AG09309 (cell line): ENCODE data around the gene MANSC1.
A peak's percentile ranks its signal among the peaks of the same experiment; 100 is the strongest.

Source experiments
- DNase-seq: peaks from one replicate; pipeline ENCODE4 v3.0.0-alpha.2; 2010; ENCODE audit warnings: low read depth
- H3K4me3 ChIP-seq: 2 replicates; pipeline ENCODE4 v1.5.1; 2011; ENCODE audit warnings: mild to moderate bottlenecking, low read depth, low read length, moderate library complexity; ENCODE audit not compliant: control insufficient read depth
- CTCF ChIP-seq: IDR thresholded peaks from 2 replicates; pipeline ENCODE4 v1.5.1; 2011; ENCODE audit warnings: mild to moderate bottlenecking, low read depth, low read length, inconsistent platforms; ENCODE audit not compliant: insufficient read depth, control insufficient read depth; ENCODE audit errors: missing control alignments

The MANSC1 gene

GRCh38 chr12:12378616-12379015, 28.6 kb upstream of the MANSC1 start:
- no peak for TF ChIP-seq CTCF
- no peak for DNase-seq
- H3K4me3 ChIP-seq = no peak overlapping the region

GRCh38 chr12:12376646-12377448, 26.8 kb upstream of the MANSC1 start:
- DNase-seq = peak; percentile 55
- peak; percentile 40 for TF ChIP-seq CTCF
- H3K4me3 ChIP-seq = no peak overlapping the region

GRCh38 chr12:12372946-12373722, 23.1 kb upstream of the MANSC1 start:
- TF ChIP-seq CTCF = no peak
- DNase-seq = no peak
- H3K4me3 ChIP-seq = no peak overlapping the region

GRCh38 chr12:12367482-12367998, 17.5 kb upstream of the MANSC1 start:
- no peak for TF ChIP-seq CTCF
- H3K4me3 ChIP-seq = no peak overlapping the region
- no peak for DNase-seq

GRCh38 chr12:12366701-12367481, 16.8 kb upstream of the MANSC1 start:
- no peak for TF ChIP-seq CTCF
- no peak for DNase-seq
- H3K4me3 ChIP-seq = no peak overlapping the region

- no peak for TF ChIP-seq CTCF
- no peak overlapping the region for H3K4me3 ChIP-seq
- DNase-seq = no peak
Measured at GRCh38 chr12:12365931-12366431, 15.9 kb upstream of the MANSC1 start.
